Fibroblast of mammary gland (primary cell): Measurements from ENCODE around the gene ST6GAL1.
"Not testable (repeated sequence)": the region's sequence is repeated elsewhere in the genome, so short reads cannot be mapped to it uniquely, and the experiment has no call there.

Experiments used
- DNase-seq: peaks from one replicate; pipeline ENCODE4 v3.0.0-alpha.2; 2010; ENCODE audit warnings: low read depth
- H3K4me3 ChIP-seq: 2 replicates; pipeline ENCODE4 v1.5.1; 2011; ENCODE audit warnings: low read depth, mild to moderate bottlenecking, low read length, moderate library complexity; ENCODE audit not compliant: control insufficient read depth
- TF ChIP-seq, protein P1 (sequence below): conservative IDR thresholded peaks from 2 replicates; pipeline ENCODE4 v1.5.1; 2011; ENCODE audit warnings: low read depth, low read length, inconsistent platforms; ENCODE audit not compliant: control insufficient read depth, insufficient read depth

The ST6GAL1 gene

DNA sequence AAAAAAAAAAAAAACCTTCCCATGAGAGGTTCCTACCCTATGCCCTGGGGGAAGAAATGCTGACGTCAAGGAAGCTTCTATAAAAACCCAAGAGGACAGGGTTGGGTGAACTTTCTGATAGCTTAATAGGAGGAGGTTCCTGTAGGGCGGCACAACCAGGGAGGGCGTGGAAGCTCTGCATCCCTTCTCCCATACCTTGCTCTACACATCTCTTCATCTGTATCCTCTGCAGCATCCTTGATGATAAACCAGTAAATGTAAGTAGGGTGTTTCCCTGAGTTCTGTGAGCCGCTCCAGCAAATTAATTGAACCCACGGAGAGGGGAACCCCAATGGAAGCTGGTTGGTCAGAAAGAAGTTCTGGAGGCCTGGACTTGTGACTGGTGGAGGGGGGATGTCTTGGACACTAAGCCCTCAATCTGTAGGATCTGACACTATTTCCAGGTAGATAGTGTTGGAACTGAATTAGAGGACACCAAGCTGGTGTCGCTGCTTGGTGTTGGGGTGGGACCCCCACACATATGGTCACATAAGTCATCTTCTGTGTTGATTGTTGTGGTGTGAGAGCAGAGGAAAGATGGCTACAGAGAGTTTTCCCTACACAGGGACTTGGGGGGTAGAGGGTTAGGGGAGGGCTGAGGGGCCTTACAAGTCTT, 91.5 kb downstream of the ST6GAL1 start:
- H3K4me3 ChIP-seq, result no peak overlapping the region
- TF ChIP-seq, protein P1, sequence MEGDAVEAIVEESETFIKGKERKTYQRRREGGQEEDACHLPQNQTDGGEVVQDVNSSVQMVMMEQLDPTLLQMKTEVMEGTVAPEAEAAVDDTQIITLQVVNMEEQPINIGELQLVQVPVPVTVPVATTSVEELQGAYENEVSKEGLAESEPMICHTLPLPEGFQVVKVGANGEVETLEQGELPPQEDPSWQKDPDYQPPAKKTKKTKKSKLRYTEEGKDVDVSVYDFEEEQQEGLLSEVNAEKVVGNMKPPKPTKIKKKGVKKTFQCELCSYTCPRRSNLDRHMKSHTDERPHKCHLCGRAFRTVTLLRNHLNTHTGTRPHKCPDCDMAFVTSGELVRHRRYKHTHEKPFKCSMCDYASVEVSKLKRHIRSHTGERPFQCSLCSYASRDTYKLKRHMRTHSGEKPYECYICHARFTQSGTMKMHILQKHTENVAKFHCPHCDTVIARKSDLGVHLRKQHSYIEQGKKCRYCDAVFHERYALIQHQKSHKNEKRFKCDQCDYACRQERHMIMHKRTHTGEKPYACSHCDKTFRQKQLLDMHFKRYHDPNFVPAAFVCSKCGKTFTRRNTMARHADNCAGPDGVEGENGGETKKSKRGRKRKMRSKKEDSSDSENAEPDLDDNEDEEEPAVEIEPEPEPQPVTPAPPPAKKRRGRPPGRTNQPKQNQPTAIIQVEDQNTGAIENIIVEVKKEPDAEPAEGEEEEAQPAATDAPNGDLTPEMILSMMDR, result no peak
- DNase-seq, result no peak

DNA sequence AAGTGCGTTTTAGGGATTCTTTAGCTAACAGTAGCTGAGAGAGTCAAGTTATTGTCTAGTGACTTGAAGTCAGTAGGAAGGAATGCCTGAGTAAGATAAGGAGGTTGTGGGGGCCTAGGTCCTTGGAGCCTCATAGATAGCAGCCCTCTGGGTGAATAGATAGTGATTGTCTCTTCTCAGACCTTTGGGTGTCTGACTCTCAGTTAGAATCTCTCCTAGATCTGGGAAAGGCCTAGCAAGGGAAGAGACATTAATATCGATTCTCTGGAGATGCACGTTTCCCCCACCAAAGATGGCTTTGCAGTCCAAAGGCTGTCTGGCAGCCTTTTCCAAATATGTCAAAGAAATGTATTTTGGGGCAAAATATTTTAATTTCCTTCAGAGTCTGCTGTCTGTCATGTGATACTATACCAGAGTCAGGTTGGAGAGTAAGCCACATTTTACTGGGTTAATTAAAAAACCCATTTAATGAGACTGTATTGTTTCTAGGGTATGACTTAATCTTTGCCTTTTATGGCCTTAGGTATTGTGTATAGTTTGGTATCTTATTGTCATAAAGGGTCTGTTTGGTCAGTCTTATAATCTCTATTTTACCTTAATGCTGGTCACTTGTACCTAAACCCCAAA, 92.2 kb downstream of the ST6GAL1 start:
- DNase-seq, result no peak
- TF ChIP-seq, protein P1, result no peak
- no peak overlapping the region for H3K4me3 ChIP-seq

DNA sequence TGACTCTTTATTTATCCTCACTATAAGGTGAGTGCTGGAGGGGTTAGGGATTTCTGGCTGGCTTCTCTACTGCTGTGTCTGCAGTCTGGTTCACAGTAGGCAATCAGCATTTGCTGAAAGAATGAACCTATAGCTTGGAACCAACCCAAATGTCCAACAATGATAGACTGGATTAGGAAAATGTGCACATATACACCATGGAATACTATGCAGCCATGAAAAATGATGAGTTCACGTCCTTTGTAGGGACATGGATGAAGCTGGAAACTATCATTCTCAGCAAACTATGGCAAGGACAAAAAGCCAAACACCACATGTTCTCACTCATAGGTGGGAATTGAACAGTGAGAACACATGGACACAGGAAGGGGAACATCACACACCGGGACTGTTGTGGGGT, 93.0 kb downstream of the ST6GAL1 start:
- not testable (repeated sequence) for DNase-seq

DNA sequence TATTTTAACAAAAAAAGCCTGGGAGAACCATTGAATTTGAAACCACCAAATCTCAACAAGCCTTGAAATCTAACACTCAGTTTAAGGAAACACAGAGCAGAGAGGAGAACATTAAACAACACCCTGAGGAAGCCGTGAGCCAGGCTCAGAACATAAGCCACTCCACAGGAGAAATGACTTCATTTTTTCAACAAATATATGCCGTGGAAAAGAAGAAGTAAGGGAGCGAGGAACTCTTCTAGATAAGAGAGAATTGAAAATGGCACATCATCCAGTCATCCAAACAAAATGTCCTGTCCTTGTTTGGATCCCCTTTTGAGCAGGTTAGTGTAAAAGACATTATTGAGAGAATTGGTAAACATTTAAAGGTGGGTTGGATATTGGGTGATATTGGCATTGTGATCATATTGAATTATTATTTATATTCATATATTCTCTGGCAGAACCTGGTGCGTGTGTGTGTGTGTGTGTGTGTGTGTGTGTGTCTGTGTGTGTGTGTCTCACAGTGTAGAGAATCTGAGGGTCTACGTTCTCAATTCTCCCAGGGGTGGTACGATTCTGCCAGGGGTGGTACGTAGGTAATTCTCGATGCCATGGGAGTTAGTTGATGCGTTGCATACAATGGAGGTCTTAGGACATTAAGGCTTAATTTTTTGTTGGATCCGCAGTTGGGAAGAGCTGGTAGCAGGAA, 94.4 kb downstream of the ST6GAL1 start:
- H3K4me3 ChIP-seq, result no peak overlapping the region
- no peak for DNase-seq

More for the DNA sequence above, 93.0 kb downstream of the ST6GAL1 start:
- not testable (repeated sequence) for H3K4me3 ChIP-seq

DNA sequence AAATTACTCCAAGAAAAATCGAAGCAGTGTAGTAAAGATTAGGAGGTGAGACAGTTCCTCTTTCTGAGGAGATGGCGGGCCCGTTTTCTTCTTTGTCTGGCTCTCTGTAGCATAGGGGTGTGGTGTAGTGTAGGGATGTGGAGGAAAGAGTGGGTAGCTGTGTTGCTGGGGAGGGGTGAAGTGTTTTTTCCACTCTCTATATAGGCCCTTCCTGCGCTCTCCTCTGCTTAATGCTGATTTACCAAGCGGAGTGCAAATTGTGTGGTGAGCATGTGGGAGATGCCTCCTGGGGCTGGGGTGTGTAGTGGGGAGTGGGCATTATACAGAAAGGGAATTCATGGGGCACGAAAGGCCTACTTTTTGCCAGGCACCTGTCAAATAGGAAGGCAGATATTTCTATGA, 94.9 kb downstream of the ST6GAL1 start:
- TF ChIP-seq, protein P1, result no peak
- no peak overlapping the region for H3K4me3 ChIP-seq
- DNase-seq, result no peak

More for the DNA sequence above, 94.4 kb downstream of the ST6GAL1 start:
- TF ChIP-seq, protein P1, result no peak

DNA sequence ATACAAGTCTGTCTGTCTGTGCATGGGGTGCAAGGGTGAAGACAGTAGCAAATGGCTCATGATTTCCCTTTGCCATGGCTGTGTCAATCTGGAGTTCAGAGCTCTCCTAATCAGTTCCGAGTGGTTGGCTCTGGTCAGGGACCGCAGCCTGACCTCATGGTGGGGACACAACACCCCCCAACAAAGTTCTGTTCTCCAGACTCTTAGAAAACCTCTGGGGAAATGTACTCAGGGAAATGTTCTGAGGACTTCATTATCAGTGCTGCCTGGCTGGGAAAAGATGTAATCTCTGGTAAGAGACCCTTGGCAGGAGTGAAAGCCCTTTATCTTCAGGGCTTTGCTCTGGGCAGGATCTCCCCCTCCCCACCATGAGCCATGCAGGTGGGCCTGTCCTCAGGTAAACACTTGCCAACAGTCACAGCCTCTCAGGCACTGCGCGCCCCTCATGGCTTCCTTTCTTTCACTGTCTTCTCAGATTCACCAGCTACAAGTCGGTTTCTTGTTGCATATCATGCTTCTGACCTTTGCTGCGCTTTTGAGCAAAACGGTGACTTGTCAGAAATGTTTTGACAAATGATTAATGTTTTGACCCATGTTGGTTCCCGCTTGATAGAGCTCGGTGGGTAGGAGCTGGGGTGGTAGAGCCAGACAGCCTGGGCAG, 95.5 kb downstream of the ST6GAL1 start:
- no peak for DNase-seq
- H3K4me3 ChIP-seq, result no peak overlapping the region
- TF ChIP-seq, protein P1, result no peak

DNA sequence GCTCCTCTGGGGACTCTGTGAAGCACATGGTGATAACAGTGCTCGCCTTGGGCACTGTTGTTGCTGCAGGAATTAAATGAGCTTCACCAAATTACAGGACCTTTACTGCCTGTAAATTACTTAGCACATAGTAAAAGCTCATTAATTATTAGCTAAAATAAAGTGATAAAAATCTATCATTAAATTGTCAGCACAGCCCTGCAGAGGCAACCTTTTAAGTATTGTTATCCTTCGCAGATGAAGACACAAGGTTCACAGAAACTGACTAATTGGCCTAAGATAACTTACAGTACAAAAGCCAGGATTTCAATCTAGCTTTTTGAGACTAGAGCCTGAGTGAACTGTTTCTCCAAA, 96.0 kb downstream of the ST6GAL1 start:
- no peak for DNase-seq
- no peak overlapping the region for H3K4me3 ChIP-seq
- TF ChIP-seq, protein P1, result no peak
